Upper lobe of left lung (tissue), 4 donors: ENCODE measurements around the gene AFF1.

Experiments used
- POLR2AphosphoS5 ChIP-seq, 2 donors: sonication (generic); formaldehyde crosslinking; IDR thresholded peaks; one replicate each; pipeline ENCODE4 v1.5.1; 2017; ENCODE audit warnings: antibody characterized with exemption in 2 of 2
- TF ChIP-seq, protein P1 (sequence below), 6 experiments: fragments of 450-650 bp in 4 of 6; fragments of 200-600 bp in 2 of 6; sonication (generic) in 2 of 6; IDR thresholded peaks; one replicate each; pipeline ENCODE4 v1.5.1; 2016 to 2019; ENCODE audit warnings: antibody characterized with exemption in 6 of 6

DNA sequence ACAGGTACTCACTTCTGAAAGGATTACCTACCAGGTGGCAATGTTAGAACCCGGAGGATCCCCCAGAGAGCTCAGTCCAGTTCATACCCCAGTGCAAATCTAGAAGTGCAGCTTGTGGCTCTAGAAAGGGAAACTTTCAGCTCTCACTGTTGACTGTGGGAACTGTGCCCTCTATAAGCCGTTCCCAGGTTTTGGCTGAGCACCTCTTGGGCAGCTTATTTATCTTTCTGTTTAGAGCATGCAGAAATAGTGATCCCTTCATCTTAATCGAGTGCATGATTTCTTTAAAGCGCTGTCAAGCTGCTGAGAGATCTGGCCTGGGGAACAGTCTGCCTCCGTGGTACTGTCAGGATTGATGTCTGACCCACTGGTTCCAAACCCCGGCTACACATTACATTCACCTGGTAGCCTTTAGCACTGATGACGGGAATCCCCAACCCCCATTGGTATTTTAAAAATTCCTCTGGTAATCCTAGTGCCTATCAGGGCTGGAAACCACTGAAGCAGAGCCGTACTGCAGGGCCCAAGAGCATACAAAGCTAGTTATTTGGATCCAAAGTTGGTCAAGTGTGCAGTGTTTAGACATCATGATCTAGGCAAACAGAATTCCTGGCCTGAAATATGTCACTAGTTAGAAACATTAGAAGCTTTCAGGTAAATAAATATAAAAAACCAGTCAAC is 182.4 kb downstream of the AFF1 start:
- TF ChIP-seq, protein P1, sequence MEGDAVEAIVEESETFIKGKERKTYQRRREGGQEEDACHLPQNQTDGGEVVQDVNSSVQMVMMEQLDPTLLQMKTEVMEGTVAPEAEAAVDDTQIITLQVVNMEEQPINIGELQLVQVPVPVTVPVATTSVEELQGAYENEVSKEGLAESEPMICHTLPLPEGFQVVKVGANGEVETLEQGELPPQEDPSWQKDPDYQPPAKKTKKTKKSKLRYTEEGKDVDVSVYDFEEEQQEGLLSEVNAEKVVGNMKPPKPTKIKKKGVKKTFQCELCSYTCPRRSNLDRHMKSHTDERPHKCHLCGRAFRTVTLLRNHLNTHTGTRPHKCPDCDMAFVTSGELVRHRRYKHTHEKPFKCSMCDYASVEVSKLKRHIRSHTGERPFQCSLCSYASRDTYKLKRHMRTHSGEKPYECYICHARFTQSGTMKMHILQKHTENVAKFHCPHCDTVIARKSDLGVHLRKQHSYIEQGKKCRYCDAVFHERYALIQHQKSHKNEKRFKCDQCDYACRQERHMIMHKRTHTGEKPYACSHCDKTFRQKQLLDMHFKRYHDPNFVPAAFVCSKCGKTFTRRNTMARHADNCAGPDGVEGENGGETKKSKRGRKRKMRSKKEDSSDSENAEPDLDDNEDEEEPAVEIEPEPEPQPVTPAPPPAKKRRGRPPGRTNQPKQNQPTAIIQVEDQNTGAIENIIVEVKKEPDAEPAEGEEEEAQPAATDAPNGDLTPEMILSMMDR (IDR thresholded peaks at IDR 0.05) = no peak
- no peak for TF ChIP-seq POLR2AphosphoS5 (IDR thresholded peaks at IDR 0.05)
